Measurements from ENCODE around the gene COL27A1.

- TF ChIP-seq CTCF (IDR thresholded peaks at IDR 0.05; ENCODE audit: borderline replicate concordance, extremely low read depth, low read length, poor library complexity, severe bottlenecking) (no peak), EZH2 (IDR thresholded peaks at IDR 0.05; ENCODE audit: borderline replicate concordance, low read depth, low read length, severe bottlenecking) (no peak)
Observed at GRCh38 chr9:114258218-114258617, 102.9 kb downstream of the COL27A1 start.
